Measurements from ENCODE around the gene CBFA2T3.
A peak's percentile ranks its signal among the peaks of the same experiment; 100 is the strongest.

The CBFA2T3 gene

DNA sequence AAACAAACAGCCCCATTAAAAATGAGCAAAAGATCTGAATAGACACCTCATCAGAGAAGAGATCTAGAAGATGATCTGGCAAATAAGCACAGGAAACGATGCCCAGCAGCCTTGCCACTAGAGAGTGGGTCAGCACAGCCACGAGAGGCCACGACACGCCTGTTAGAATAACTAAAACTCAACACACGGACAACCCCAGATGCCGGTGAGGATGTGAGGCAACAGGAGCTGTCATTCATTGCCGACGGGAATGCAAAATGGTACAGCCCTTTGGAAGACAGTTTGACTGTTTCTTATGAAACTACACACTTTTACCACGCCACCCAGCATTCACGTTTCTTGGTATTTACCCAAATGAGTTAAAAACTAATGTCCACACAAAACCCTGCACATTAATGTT lies 31.5 kb downstream of the CBFA2T3 start:
- peaks cover 0 to 8% of the 10 kb centered on the region in 2 donors for H3K4me1 ChIP-seq (ENCODE audit: control insufficient read depth in 1 of 2, insufficient read depth in 2 of 2, low read length in 2 of 2)
- no peak overlapping the region for H3K4me3 ChIP-seq (ENCODE audit: low read depth in 1 of 2, low read length in 2 of 2)
- no peak overlapping the region for H3K27ac ChIP-seq (ENCODE audit: low read length)
- H3K36me3 ChIP-seq (ENCODE audit: control insufficient read depth in 1 of 2, insufficient read depth in 2 of 2, low read length in 2 of 2): no peaks in the 10 kb centered on the region
- H3K27me3 ChIP-seq (ENCODE audit: low read depth, low read length): no peaks in the 10 kb centered on the region
- no peaks in the 10 kb centered on the region for H3K9me3 ChIP-seq (ENCODE audit: control insufficient read depth in 1 of 2, low read length in 2 of 2)

DNA sequence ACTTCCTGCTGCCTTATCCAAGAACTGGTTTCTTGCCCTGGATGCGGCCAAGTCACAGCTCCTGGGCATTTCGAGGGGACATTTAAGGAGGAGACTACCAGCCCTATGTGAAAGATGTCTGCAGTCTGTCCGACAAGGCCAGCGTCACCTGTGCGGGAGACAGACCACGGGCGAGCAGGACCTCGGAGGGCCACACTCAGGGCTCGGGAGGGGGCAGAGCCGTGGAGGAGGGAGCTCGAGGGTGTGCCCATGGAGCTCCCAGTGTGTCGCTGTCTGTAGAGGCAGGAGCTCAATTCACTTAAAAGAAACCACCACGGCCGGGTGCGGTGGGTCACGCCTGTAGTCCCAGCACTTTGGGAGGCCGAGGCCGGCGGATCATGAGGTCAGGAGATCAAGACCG lies 33.3 kb downstream of the CBFA2T3 start:
- Histone ChIP-seq H3K27me3 (ENCODE audit: low read depth, low read length) (no peaks in the 10 kb centered on the region), H3K4me3 (ENCODE audit: low read depth in 1 of 2, low read length in 2 of 2) (no peak overlapping the region), H3K9me3 (ENCODE audit: control insufficient read depth in 1 of 2, low read length in 2 of 2) (no peaks in the 10 kb centered on the region), H3K36me3 (ENCODE audit: control insufficient read depth in 1 of 2, insufficient read depth in 2 of 2, low read length in 2 of 2) (no peaks in the 10 kb centered on the region), H3K27ac (ENCODE audit: low read length) (no peak overlapping the region), H3K4me1 (ENCODE audit: control insufficient read depth in 1 of 2, insufficient read depth in 2 of 2, low read length in 2 of 2) (peaks cover 0 to 20% of the 10 kb centered on the region in 2 donors)

DNA sequence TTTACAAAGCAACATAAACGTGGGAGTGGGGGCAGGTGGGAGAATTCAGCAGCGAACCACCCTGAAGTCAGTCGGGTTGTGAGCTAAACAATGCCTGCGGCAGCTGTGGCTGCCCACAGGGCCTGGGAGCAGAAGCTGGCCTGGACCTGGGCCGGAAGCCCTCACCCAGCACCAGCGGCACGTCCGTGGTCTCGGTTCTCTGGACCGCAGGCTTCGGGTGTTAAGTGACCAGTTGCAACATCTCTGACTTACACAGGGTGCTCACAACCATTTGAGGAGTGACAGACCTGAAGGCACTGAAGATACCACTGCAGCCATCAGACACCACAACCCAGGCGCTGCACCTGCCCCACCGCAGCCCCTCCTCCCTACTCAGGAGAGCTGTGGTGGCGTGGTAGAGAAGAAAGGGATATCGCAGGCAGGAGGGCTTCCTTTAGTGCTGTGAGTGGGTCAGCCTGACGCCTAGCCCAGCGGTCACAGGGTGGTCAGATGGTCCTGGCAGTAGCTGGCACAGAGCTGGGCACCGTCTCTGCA lies 33.8 kb downstream of the CBFA2T3 start:
- H3K27me3 ChIP-seq (ENCODE audit: low read depth, low read length): no peaks in the 10 kb centered on the region
- no peaks in the 10 kb centered on the region for H3K9me3 ChIP-seq (ENCODE audit: control insufficient read depth in 1 of 2, low read length in 2 of 2)
- H3K36me3 ChIP-seq (ENCODE audit: control insufficient read depth in 1 of 2, insufficient read depth in 2 of 2, low read length in 2 of 2): no peaks in the 10 kb centered on the region
- H3K27ac ChIP-seq (ENCODE audit: low read length): no peak overlapping the region
- no peak overlapping the region for H3K4me3 ChIP-seq (ENCODE audit: low read depth in 1 of 2, low read length in 2 of 2)
- H3K4me1 ChIP-seq (ENCODE audit: control insufficient read depth in 1 of 2, insufficient read depth in 2 of 2, low read length in 2 of 2): peaks cover 0 to 26% of the 10 kb centered on the region in 2 donors

DNA sequence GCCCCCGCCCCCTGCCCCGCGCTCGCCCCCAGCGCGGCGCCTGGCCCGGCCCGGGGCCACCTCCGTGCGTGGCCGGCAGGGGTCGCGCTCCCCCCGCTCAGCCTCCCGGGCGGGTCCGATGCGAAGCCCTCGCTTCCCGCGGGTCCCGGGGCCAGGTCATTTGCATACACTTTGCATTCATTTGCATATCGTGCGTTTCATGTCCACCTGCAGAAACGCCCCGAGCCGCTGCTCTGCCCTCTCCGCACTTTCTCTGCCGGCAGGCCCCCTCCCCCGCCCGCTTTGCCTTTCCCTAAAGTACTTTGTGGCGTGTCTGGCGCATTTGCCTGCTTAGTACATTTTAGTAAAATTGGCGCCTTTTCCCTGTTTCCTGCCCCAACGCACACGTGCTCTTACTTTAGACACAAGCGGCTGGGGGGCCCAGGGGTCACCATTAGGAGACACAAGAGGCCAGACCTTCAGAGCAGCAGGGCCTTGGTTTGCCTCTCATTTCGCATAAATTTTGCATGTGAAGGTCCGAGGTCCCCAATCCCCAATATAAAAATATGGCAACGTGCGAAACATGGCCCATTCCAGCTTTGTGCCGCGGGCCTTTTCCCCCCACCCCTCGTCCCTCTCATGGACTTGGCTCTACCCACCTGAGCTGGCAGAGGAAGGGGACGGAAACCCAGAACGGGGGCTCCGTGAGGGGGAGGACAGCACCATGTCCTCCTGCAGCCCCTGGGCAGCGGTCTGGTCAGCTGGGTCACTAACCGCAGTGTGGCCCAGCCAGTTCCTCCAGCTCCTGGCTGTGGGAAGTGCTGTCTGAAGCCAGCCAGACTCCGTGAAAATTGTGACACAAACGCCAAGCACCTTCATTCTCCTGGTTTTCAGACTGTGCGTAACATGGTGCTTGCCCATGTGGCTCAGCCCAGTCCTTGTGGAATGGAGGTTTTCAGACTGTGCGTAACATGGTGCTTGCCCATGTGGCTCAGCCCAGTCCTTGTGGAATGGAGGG lies 34.8 kb downstream of the CBFA2T3 start:
- H3K27me3 ChIP-seq (ENCODE audit: low read depth, low read length): no peaks in the 10 kb centered on the region
- peaks cover 0 to 36% of the 10 kb centered on the region in 2 donors for H3K4me1 ChIP-seq (ENCODE audit: control insufficient read depth in 1 of 2, insufficient read depth in 2 of 2, low read length in 2 of 2)
- no peaks in the 10 kb centered on the region for H3K36me3 ChIP-seq (ENCODE audit: control insufficient read depth in 1 of 2, insufficient read depth in 2 of 2, low read length in 2 of 2)
- no peaks in the 10 kb centered on the region for H3K9me3 ChIP-seq (ENCODE audit: control insufficient read depth in 1 of 2, low read length in 2 of 2)
- H3K4me3 ChIP-seq (ENCODE audit: low read depth in 1 of 2, low read length in 2 of 2): no peak overlapping the region
- H3K27ac ChIP-seq (ENCODE audit: low read length): no peak overlapping the region

DNA sequence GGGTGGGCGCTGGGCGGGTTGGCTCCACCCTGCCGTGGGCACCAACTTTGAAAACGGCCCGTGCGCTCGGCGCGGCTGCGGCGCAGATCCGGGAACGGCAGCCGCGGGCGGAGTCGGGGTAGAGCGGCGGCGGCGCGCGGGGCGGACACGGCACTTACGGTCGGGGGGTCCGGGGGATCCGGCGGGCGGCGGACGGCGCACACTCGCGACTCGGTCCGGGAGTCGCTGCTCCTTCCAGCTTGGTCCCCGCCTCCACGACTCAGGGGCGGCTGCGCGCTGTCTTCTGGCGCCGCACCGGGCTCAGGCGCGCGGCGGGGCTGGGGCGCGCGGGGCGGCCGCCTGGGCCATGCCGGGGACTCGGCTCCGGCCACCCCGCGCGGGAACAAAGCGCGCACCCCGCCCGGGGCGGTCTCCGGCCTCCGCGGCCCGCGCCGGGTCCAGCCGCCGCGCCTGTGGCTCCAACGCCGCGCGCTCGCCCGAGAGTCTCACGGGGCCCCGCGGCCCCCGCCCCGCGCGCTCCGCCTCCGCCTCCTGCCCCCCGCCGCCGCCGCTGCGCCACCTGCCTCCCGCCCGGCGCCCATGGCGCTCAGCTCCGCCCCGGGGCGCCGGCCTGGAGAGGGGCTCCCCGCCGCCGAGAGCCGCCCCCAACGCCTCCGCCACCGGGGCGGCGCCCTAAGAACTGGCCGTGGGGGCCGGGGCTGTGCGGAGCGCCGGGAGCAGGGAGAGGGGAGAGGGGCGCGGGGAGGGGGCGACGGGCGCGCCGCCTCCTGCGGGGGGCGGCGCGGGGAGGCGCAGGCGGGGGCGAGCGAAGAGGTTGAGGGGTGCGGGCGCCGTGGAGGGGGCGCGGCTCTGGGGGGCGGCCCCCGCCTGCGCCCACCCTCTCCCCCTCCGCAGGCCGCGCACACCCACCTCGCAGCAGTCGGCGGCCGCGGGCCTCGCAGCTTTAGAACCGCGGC lies 35.9 kb downstream of the CBFA2T3 start:
- no peaks in the 10 kb centered on the region for H3K9me3 ChIP-seq (ENCODE audit: control insufficient read depth in 1 of 2, low read length in 2 of 2)
- peaks cover 6 to 41% of the 10 kb centered on the region in 2 donors for H3K4me1 ChIP-seq (ENCODE audit: control insufficient read depth in 1 of 2, insufficient read depth in 2 of 2, low read length in 2 of 2)
- no peaks in the 10 kb centered on the region for H3K27me3 ChIP-seq (ENCODE audit: low read depth, low read length)
- H3K4me3 ChIP-seq (ENCODE audit: low read depth in 1 of 2, low read length in 2 of 2): peak overlapping the region in 1 of 2 donors; percentile 68
- H3K36me3 ChIP-seq (ENCODE audit: control insufficient read depth in 1 of 2, insufficient read depth in 2 of 2, low read length in 2 of 2): no peaks in the 10 kb centered on the region
- H3K27ac ChIP-seq (ENCODE audit: low read length): no peak overlapping the region

DNA sequence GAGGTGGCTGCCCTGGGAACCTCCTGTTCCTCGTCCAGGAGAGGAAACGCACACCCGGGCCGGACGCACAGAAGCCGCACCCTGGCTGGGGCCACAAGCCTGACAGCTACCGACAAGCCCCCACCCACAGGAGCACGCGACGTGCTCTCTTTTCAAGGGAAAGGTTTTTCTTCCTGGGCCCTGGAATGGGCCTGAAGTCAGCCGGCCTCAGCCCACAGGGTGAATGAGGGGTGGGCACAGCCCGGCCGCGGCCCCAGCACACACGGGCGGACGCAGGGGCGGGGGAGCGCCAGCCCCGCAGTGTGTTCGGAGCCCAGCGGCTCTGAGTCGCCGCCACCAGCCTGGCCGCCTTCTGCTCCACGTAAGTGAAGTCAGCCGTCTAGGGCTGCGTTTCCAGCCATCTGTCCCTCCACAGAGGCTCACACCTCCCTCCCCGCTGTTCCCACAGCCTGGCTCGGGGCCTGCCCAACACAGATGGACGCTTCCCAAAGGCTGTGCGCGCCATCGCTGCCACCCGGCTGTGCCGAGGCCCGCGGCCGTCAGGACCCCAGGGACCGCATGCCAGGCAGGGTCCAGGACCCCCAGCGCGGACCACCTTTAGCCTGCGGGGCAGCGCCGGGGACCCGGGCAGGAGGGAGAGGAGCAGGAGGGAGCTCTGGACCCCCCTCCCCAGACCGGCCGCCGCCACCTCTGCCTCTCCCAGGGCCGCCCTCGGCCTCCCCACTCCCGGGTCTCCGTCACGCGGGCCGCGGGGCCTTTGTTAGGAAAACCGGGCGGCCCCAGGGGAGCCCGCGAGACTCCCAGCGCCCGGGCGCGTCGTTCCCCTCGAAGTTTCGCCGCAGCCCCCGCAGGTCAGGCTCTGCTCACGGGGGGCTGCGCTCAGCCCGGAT lies 36.8 kb downstream of the CBFA2T3 start:
- Histone ChIP-seq H3K4me1 (ENCODE audit: control insufficient read depth in 1 of 2, insufficient read depth in 2 of 2, low read length in 2 of 2) (peaks cover 6 to 47% of the 10 kb centered on the region in 2 donors), H3K4me3 (ENCODE audit: low read depth in 1 of 2, low read length in 2 of 2) (peak overlapping the region; percentile 26 to 68), H3K27me3 (ENCODE audit: low read depth, low read length) (no peaks in the 10 kb centered on the region), H3K9me3 (ENCODE audit: control insufficient read depth in 1 of 2, low read length in 2 of 2) (no peaks in the 10 kb centered on the region), H3K27ac (ENCODE audit: low read length) (no peak overlapping the region), H3K36me3 (ENCODE audit: control insufficient read depth in 1 of 2, insufficient read depth in 2 of 2, low read length in 2 of 2) (no peaks in the 10 kb centered on the region)

DNA sequence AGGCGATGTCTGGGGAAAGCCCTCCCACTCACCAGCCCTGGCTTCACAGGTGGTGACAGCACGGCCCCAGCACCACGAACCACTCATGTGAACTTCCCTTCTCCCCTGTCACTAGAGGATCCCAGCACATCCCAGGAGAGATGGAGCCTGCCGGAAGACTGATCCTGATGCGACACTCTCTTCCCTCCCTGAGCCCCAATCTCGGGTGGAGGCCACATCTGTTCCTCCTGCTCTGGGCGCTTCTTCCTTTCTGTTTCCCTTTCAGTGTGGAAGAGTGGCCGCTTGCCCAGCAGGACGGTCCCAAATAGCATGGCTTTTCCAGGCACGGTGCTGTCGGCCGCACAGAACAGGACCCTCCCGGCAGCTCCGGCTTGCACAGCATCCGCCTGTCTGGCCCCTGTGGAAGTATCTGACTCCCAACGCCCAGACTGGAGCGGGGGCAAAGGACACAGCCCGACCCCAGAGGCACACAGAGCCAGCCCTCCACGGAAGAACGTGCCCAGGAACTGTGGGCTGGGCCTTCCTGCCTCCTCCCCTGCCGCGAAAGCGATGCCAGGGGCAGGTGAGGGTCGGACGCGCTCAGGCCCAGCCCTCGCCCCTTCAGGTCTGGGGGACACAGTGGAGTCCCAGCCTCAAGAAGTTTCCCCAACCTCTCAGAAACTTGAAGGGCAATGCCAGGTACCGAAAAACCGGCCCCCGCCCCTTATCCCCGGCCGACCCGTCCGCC lies 37.6 kb downstream of the CBFA2T3 start:
- Histone ChIP-seq H3K27me3 (ENCODE audit: low read depth, low read length) (no peaks in the 10 kb centered on the region), H3K27ac (ENCODE audit: low read length) (no peak overlapping the region), H3K9me3 (ENCODE audit: control insufficient read depth in 1 of 2, low read length in 2 of 2) (no peaks in the 10 kb centered on the region), H3K36me3 (ENCODE audit: control insufficient read depth in 1 of 2, insufficient read depth in 2 of 2, low read length in 2 of 2) (no peaks in the 10 kb centered on the region), H3K4me1 (ENCODE audit: control insufficient read depth in 1 of 2, insufficient read depth in 2 of 2, low read length in 2 of 2) (peaks cover 6 to 47% of the 10 kb centered on the region in 2 donors), H3K4me3 (ENCODE audit: low read depth in 1 of 2, low read length in 2 of 2) (peak overlapping the region; percentile 30 to 68)

DNA sequence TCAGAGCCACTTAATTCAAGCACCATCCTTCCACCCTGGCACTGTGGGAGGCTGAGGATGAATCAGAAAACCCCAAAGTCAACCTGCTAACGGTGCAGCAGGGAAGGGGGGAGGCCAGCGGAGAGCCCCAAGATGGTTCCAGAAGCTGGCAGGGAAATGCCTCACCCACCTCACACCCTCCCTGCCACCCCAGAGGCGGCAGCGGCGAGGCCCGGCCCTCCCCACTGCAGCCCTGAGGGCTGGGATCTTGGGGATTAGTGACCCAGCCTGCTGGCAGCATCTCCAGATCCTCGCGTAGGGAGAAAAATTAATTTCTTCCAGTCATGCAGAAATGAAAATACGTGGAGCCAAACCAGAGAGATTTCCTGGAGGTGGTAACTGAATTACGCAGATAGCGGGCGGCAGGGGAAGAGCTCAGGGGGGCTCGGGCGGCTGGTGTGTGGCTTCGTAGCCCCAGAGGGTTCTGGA lies 38.2 kb downstream of the CBFA2T3 start:
- Histone ChIP-seq H3K27ac (ENCODE audit: low read length) (no peak overlapping the region), H3K4me1 (ENCODE audit: control insufficient read depth in 1 of 2, insufficient read depth in 2 of 2, low read length in 2 of 2) (peaks cover 6 to 47% of the 10 kb centered on the region in 2 donors), H3K4me3 (ENCODE audit: low read depth in 1 of 2, low read length in 2 of 2) (peak overlapping the region; percentile 30 to 68)

DNA sequence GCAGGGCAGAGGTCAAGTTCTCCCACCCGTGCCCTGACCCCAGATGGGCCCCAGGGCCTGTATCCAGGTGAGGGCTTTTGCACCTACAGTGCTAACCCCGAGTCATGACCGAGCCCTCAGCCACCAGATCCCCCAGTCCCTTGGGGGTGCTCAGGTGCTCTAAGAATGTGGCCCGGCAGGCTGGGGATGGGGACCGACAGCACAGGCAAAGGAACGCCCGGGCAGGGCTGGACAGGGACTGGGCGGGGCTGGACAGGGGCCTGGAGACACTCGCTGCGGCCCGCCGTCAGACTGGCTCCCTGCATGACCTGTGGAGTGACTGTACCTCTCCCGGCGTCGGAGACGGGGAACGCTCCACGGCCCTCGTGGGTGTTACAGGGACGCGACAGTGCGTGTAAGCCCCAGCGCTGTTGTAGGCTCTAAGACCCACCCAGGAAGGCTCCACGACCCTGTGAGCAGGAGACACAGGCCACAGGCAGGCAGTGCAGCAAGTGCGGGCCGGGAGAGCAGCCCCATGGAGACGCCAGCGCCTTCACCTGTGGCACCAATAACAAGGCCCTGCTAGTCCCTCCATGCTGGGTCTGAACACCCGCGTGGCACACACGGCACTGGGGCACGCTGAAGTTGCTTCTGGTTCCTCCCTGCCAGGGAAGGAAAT lies 38.8 kb downstream of the CBFA2T3 start:
- Histone ChIP-seq H3K4me3 (ENCODE audit: low read depth in 1 of 2, low read length in 2 of 2) (no peak overlapping the region), H3K27ac (ENCODE audit: low read length) (no peak overlapping the region), H3K27me3 (ENCODE audit: low read depth, low read length) (no peaks in the 10 kb centered on the region), H3K9me3 (ENCODE audit: control insufficient read depth in 1 of 2, low read length in 2 of 2) (no peaks in the 10 kb centered on the region), H3K36me3 (ENCODE audit: control insufficient read depth in 1 of 2, insufficient read depth in 2 of 2, low read length in 2 of 2) (no peaks in the 10 kb centered on the region), H3K4me1 (ENCODE audit: control insufficient read depth in 1 of 2, insufficient read depth in 2 of 2, low read length in 2 of 2) (peaks cover 6 to 47% of the 10 kb centered on the region in 2 donors)

More for the DNA sequence above, 38.2 kb downstream of the CBFA2T3 start:
- no peaks in the 10 kb centered on the region for H3K27me3 ChIP-seq (ENCODE audit: low read depth, low read length)
- H3K9me3 ChIP-seq (ENCODE audit: control insufficient read depth in 1 of 2, low read length in 2 of 2): no peaks in the 10 kb centered on the region
- H3K36me3 ChIP-seq (ENCODE audit: control insufficient read depth in 1 of 2, insufficient read depth in 2 of 2, low read length in 2 of 2): no peaks in the 10 kb centered on the region

All from muscle layer of duodenum (tissue), 2 donors.